ENCODE data around the gene TTLL13. TPM values are rescaled to one million over a fixed set of nuclear protein-coding genes. Genes with fewer than 3 reads are reported as not detected.

Gene TTLL13
- total and polyA plus RNA-seq, 9 donors, result 0.04 to 0.33 (median 0.13) TPM; not detected in 4

DNA sequence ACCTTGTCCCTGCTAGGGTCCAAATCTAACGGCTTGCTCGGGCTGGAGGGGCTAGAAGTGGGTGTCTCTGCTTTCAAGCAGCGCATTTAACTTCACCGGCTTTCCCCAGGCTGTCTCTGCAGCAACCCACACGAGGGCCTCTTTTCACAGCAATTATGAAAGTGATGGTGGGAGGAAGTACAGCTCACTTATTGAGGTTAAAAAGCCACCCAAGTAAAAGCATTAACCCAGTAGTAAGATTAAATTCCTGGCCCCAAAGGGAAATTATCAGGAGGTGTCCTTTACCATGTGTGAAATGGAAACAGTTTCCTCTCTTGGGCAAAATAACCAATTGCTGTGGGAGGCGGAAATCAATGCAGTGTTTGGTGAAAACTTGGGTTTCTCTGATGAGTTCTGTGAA, 57.2 kb downstream of the TTLL13 start:
- H3K36me3 ChIP-seq, result no peaks in the 10 kb centered on the region
- H3K4me1 ChIP-seq (ENCODE audit: insufficient read depth), result no peaks in the 10 kb centered on the region
- intact Hi-C loops (cut with DNase I), result no loop called here
- no peaks in the 10 kb centered on the region for H3K9me3 ChIP-seq
- peak overlapping the region in 1 of 2 donors; percentile 27 for H3K27ac ChIP-seq
- DNase-seq, result no peak
- TF ChIP-seq EP300 (IDR thresholded peaks at IDR 0.05) (no peak), POLR2A (IDR thresholded peaks at IDR 0.05) (no peak)
- TF ChIP-seq, protein P1, sequence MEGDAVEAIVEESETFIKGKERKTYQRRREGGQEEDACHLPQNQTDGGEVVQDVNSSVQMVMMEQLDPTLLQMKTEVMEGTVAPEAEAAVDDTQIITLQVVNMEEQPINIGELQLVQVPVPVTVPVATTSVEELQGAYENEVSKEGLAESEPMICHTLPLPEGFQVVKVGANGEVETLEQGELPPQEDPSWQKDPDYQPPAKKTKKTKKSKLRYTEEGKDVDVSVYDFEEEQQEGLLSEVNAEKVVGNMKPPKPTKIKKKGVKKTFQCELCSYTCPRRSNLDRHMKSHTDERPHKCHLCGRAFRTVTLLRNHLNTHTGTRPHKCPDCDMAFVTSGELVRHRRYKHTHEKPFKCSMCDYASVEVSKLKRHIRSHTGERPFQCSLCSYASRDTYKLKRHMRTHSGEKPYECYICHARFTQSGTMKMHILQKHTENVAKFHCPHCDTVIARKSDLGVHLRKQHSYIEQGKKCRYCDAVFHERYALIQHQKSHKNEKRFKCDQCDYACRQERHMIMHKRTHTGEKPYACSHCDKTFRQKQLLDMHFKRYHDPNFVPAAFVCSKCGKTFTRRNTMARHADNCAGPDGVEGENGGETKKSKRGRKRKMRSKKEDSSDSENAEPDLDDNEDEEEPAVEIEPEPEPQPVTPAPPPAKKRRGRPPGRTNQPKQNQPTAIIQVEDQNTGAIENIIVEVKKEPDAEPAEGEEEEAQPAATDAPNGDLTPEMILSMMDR (IDR thresholded peaks at IDR 0.05), result no peak
- WGBS, 3 donors, result 24 to 27% (median 25%) methylated on average over 6 of the region's 6 CpGs
- H3K4me3 ChIP-seq, result no peak overlapping the region
- H3K27me3 ChIP-seq, result no peaks in the 10 kb centered on the region

DNA sequence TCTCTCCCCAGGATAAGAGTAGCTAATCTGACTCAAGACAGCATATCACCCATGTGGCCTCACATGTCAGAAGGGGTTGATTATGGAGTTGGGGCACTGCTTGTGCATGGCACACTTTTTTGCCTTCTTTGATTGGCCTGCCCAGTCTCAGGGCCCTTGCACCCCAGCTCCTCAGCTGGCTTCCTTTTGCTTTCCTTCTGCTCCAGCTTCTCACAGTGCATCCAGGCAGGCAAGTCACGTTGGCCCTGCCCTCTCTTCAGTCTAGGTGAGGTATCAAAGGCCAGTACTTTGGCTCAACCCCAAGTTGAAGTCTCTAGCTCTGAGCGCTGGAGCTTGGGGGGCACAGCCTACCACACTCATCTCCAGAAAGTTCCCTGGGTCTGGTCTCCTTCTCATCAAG, 58.3 kb downstream of the TTLL13 start:
- no peak for DNase-seq
- intact Hi-C loops (cut with DNase I), result no loop called here
- TF ChIP-seq, protein P1 (IDR thresholded peaks at IDR 0.05), result no peak
- TF ChIP-seq POLR2A (IDR thresholded peaks at IDR 0.05) (no peak), EP300 (IDR thresholded peaks at IDR 0.05) (no peak)
- no peak overlapping the region for H3K27ac ChIP-seq
- H3K36me3 ChIP-seq, result no peaks in the 10 kb centered on the region
- H3K4me3 ChIP-seq, result no peak overlapping the region
- H3K9me3 ChIP-seq, result no peaks in the 10 kb centered on the region
- H3K27me3 ChIP-seq, result no peaks in the 10 kb centered on the region
- WGBS, 3 donors, result 89 to 94% (median 92%) methylated on average over 2 of the region's 2 CpGs
- no peaks in the 10 kb centered on the region for H3K4me1 ChIP-seq (ENCODE audit: insufficient read depth)

DNA sequence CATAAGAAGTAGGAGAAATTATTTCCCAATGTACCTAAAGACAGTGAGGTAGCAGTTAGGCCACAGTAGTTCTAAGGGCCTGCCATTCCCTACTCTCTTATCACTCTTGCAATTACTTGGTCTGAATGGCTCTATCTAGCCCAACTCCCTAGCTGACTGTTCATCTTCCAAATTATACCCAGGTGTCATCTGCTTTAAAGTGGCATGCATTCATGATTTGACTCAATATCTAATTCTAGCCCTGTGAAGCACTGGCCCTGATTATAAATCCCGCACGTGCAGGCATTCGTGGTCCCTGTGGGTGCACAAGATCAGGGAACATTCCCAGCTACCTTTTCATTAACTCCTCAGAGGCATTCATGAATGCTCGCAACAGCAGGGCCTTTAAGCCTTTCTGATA, 59.7 kb downstream of the TTLL13 start:
- no peak for DNase-seq
- intact Hi-C loops (cut with DNase I), result no loop called here
- Histone ChIP-seq H3K36me3 (no peaks in the 10 kb centered on the region), H3K4me3 (no peak overlapping the region), H3K27ac (no peak overlapping the region), H3K4me1 (ENCODE audit: insufficient read depth) (no peaks in the 10 kb centered on the region), H3K9me3 (no peaks in the 10 kb centered on the region), H3K27me3 (no peaks in the 10 kb centered on the region)
- WGBS, 3 donors, result 88% methylated on average over 4 of the region's 4 CpGs
- TF ChIP-seq POLR2A (IDR thresholded peaks at IDR 0.05) (no peak), EP300 (IDR thresholded peaks at IDR 0.05) (no peak)
- TF ChIP-seq, protein P1 (IDR thresholded peaks at IDR 0.05), result no peak

Small RNA genes within 50 kb of the gene (small RNA-seq; reads per million reads assigned to genes)
- gene AC091167.3 (not detected), gene RN7SL736P (not detected)

Other genes with a start within 250 kb of the TTLL13 start
- gene ZNF710, start 248.2 kb upstream of the TTLL13 start, total RNA-seq, result 10 to 100 TPM in 5 of 7 donors, 1 to 10 TPM in 2; 6.8 to 19.7 (median 14.5) TPM
- 10 to 100 TPM in 1 of 2 donors, 1 to 10 TPM in 1; 8.3 to 10.4 TPM for gene ZNF710, start 248.2 kb upstream of the TTLL13 start, polyA plus RNA-seq
- 10 to 100 TPM; 13.7 to 44.6 (median 25.4) TPM for gene IDH2, start 147.1 kb upstream of the TTLL13 start, total RNA-seq
- 10 to 100 TPM; 21.3 to 27.4 TPM for gene IDH2, start 147.1 kb upstream of the TTLL13 start, polyA plus RNA-seq
- gene SEMA4B, start 48.2 kb upstream of the TTLL13 start, total RNA-seq, result 10 to 100 TPM; 25.3 to 83.8 (median 51.0) TPM
- 10 to 100 TPM; 12.4 to 24.4 TPM for gene SEMA4B, start 48.2 kb upstream of the TTLL13 start, polyA plus RNA-seq
- gene CIB1, start 15.6 kb upstream of the TTLL13 start, total RNA-seq, result 10 to 100 TPM; 18.5 to 68.8 (median 45.0) TPM
- 10 to 100 TPM; 40.2 to 53.6 TPM for gene CIB1, start 15.6 kb upstream of the TTLL13 start, polyA plus RNA-seq
- 1 to 10 TPM; 2.5 to 9.3 (median 8.3) TPM for gene GDPGP1, start 15.3 kb upstream of the TTLL13 start, total RNA-seq
- 1 to 10 TPM; 2.0 to 3.0 TPM for gene GDPGP1, start 15.3 kb upstream of the TTLL13 start, polyA plus RNA-seq
- 100 to 1,000 TPM in 3 of 7 donors, 10 to 100 TPM in 4; 52.8 to 111 (median 86.0) TPM for gene NGRN, start 16.1 kb downstream of the TTLL13 start, total RNA-seq
- 100 to 1,000 TPM in 1 of 2 donors, 10 to 100 TPM in 1; 69.8 to 112 TPM for gene NGRN, start 16.1 kb downstream of the TTLL13 start, polyA plus RNA-seq
- gene ZNF774, start 102.7 kb downstream of the TTLL13 start, total RNA-seq, result 1 to 10 TPM in 6 of 7 donors, under 1 TPM in 1; 0.83 to 4.3 (median 2.4) TPM
- 1 to 10 TPM; 1.0 to 4.1 TPM for gene ZNF774, start 102.7 kb downstream of the TTLL13 start, polyA plus RNA-seq
- 100 to 1,000 TPM in 4 of 7 donors, 10 to 100 TPM in 3; 96.7 to 172 (median 108) TPM for gene IQGAP1, start 138.7 kb downstream of the TTLL13 start, total RNA-seq
- 100 to 1,000 TPM in 1 of 2 donors, 10 to 100 TPM in 1; 68.1 to 173 TPM for gene IQGAP1, start 138.7 kb downstream of the TTLL13 start, polyA plus RNA-seq